ENCODE measurements around the gene INTS1. TPM values are rescaled to one million over a fixed set of nuclear protein-coding genes. Genes with fewer than 3 reads are reported as not detected.

The INTS1 gene
- total RNA-seq, 1 donor from 2014 or later = 15.8 TPM

GRCh38 chr7:1432411-1433082 is 71.6 kb downstream of the INTS1 start:
- no peak for DNase-seq

GRCh38 chr7:1431634-1432380 is 72.4 kb downstream of the INTS1 start:
- no peak for DNase-seq

GRCh38 chr7:1431226-1431625 is 73.0 kb downstream of the INTS1 start:
- DNase-seq = no peak

- DNase-seq = no peak
Measured at GRCh38 chr7:1430056-1430845, 73.9 kb downstream of the INTS1 start.

GRCh38 chr7:1428941-1429501 is 75.2 kb downstream of the INTS1 start:
- no peak for DNase-seq

GRCh38 chr7:1427064-1427657 is 77.0 kb downstream of the INTS1 start:
- DNase-seq = no peak

- no peak for DNase-seq
Measured at GRCh38 chr7:1426474-1426873, 77.7 kb downstream of the INTS1 start.

- no peak for DNase-seq
Measured at GRCh38 chr7:1425292-1426136, 78.7 kb downstream of the INTS1 start.

- DNase-seq = no peak
Measured at GRCh38 chr7:1424041-1424440, 80.1 kb downstream of the INTS1 start.

- no peak for DNase-seq
Measured at GRCh38 chr7:1423264-1423811, 80.9 kb downstream of the INTS1 start.

GRCh38 chr7:1422512-1423263 is 81.5 kb downstream of the INTS1 start:
- DNase-seq = no peak

- DNase-seq = no peak
Measured at GRCh38 chr7:1421946-1422345, 82.2 kb downstream of the INTS1 start.

GRCh38 chr7:1421020-1421790 is 83.0 kb downstream of the INTS1 start:
- no peak for DNase-seq

Other genes starting within 250 kb of the INTS1 start
- 4.2 TPM for gene MICALL2, start 44.9 kb downstream of the INTS1 start, total RNA-seq
- gene MAFK, start 26.3 kb upstream of the INTS1 start, total RNA-seq = 6.9 TPM
- gene TMEM184A, start 51.8 kb upstream of the INTS1 start, total RNA-seq = not detected
- gene PSMG3, start 65.6 kb upstream of the INTS1 start, total RNA-seq = 19.2 TPM
- gene ELFN1, start 165.9 kb upstream of the INTS1 start, total RNA-seq = 9.5 TPM